HG03378 (cell line): ENCODE measurements around the gene RUBCN.
"Not testable (repeated sequence)": the region's sequence is repeated elsewhere in the genome, so short reads cannot be mapped to it uniquely, and the experiment has no call there.

ENCODE experiments used
- ATAC-seq: cut with Tn5 transposase; IDR thresholded peaks from one replicate; pipeline ENCODE4 v1.9.1; 2021; ENCODE audit warnings: mild to moderate bottlenecking, moderate library complexity; ENCODE audit not compliant: unreplicated experiment

RUBCN gene

GRCh38 chr3:197661234-197661834 lies 75.4 kb downstream of the RUBCN start:
- ATAC-seq: not testable (repeated sequence)

DNA sequence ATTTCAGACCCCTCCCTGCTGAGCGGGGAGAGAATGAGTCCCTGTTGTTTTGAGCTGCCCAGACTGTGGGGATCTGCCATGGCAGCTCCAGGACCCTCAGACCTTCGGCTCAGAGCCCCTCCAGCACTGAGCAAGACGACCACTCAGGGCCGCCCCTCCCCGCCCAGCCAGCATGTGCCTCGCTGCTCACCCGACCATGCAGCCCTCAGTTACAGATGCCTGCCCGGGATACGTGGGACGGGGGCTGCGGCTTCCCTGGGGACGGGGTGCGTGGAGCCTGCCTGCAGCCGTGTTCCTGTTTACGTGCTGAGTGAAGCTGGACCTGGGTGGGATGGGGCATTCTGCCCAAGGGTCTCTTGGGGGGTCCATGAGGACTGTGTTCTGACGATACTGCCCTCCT lies 77.0 kb downstream of the RUBCN start:
- ATAC-seq: not testable (repeated sequence)

DNA sequence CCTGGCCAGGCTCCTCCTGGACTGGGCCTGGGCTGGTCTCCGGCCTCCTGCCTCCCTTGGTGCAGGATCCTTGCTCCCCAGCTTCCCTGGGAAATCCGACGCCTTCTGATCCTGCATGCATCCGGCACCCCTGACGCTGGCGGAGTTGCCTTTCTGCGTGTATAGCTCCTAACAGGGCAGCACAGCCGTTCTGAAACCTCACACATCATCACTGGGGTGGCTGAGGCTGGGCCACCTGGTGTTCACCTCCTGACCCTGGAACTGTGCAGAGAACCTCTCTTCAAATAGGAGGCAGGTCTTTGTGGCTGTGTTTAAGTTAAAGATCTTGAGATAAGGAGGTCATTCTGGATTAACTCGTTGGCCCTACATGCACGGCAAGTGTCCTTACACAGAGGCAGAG lies 77.6 kb downstream of the RUBCN start:
- not testable (repeated sequence) for ATAC-seq

DNA sequence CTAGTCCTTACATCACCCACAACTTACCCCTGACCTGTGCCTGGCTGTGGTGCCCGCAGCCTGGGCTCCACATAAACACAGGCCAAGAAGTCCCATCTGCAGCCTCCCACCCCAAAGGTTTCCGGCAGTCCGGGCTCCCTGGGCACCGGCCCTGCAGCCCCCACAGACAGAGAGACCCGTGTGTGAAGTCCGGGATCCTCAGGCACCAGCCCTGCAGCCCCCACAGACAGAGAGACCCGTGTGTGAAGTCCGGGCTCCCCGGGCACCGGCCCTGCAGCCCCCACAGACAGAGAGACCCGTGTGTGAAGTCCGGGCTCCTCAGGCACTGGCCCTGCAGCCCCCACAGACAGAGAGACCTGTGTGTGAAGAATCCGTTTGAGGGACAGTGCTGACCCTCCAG lies 78.0 kb downstream of the RUBCN start:
- not testable (repeated sequence) for ATAC-seq

DNA sequence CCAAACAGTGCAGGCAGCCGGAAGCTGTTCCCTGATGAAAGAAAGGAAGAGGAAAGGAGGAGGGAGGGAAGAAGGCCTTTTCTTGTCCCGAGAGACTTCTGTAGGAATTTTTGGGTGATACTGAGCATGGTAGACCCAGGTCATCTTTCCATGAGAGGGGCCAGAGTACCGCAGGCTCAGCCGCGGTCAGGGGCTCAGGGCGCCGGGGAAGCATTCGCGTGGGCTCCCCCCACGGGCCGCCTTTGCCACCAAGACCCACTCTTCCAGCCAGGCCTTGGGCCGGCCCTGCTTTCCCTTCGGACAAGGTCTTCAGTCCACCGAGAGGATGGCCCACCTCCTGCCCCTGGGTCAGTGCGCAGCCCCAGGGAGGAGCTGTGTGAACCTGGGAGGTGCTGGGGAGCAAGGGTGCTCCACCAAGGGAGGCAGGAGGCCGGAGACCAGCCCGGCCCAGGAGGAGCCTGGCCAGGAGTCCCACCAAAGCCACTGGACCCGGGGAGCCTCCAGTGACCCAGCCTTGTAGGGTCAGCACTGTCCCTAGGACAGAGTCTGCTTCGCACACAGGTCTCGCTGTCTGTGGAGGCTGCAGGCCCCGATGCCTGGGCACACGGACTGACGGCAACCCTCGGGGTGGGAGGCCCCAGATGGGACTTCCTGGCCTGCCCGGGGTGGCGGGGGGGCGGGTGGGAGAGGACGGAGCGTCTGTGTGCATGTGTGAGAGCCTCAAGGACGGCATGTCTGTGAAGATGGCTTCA lies 79.0 kb downstream of the RUBCN start:
- ATAC-seq: not testable (repeated sequence)

GRCh38 chr3:197656960-197657359 lies 79.7 kb downstream of the RUBCN start:
- not testable (repeated sequence) for ATAC-seq

DNA sequence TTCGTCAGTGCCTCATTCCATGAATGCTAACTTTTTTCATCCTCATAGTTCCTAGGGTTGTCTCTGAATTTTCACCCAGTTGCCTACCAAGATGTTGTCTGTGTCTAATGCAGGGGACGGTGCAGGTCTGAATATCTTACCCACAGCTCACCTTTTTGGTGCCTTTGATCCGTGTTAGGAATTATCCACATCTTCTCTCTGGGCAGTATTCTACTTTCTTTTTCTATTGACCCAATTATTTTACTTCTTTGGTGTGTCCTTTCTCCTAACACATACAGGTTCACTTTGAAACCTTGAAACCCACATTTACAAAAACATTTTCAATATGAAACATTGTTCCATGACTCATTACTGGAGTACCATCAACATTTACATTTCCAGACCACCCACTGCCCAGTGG lies 80.6 kb downstream of the RUBCN start:
- ATAC-seq: not testable (repeated sequence)

- peak; percentile 17 for ATAC-seq
Observed at GRCh38 chr3:197654998-197655330, 81.7 kb downstream of the RUBCN start.

DNA sequence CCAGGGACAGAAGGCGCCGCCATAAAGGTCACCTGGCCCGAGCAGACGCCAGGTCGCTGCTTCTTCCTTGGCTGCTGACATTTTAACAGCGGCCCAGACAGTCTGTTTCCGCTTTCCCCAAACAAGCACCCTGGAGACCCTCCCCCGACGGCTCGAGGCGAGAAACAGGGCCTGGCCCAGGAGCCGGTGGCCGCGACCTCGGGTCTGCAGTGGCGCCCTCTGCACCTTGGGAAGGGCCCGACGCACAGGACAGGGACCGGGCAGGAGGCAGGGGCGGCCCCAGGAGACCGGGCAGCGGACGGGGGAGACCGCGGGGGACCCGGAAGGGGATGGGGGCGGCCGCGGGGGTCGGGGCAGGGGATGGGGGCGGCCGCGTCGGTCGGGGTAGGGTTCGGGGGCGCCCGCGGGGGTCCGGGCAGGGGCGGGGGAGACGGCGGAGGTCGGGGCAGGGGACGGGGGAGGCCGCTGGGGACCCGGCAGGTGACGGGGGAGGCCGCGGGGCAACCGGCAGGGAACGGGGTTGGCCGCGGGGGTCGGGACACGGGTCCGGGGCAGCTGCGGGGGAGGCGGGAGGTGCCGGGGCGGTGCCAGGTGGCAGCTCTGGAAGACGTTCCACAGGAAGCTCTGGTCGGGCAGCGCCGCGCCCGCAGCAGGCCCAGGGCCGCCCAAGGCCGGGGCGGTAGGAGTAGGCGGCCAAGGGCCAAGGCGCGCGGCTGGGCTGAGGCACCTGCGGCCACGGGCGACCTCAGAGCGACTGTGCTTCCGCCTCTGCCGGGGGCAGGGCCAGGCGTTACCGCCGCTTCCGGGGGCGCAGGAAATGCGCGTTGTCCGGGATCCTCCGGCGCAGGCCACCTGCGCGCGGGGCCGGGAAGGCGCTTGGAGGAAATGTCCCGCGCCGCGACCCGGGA lies 82.4 kb downstream of the RUBCN start:
- ATAC-seq: peak; percentile 86

GRCh38 chr3:197652860-197653259 lies 83.8 kb downstream of the RUBCN start:
- not testable (repeated sequence) for ATAC-seq

DNA sequence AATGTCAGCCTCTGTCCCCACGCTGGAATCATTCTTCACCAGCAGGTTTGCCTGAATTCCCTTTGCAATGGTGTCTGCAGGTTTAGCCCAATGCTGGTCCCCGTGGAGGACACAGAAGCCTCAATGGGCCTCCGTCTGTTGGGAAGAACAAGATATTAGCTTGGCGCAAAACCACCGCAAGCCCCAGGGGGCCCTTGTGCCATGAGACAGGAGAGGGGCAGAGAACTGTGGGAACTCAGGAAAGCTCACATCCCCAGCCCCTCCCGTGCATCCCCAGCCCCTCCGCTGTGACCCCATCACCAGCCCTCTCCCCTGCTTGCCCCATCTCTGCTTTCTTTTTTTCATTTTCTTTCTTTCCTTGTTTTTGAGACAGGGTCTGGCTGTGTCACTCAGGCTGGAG lies 89.1 kb downstream of the RUBCN start:
- ATAC-seq: not testable (repeated sequence)

- ATAC-seq: not testable (repeated sequence)
Observed at GRCh38 chr3:197647191-197647590, 89.5 kb downstream of the RUBCN start.

DNA sequence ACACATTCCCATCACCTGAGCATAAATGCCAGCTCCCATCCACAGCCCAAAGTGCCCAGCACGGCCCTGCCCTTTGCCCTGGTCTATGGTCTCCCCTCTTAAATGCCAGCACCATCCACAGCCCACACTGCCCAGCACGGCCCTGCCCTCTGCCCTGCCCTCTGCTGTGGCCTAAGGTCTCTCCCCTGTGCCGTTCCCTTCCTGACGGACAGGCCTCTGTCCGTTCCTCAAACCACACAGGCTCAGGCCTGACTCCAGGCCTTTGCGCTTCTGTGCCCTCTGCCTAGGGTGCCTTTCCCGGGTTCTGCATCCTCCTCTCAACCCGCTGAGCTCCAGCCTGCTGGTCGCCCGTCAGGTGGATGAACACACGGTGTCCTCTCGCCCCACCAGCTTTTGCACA lies 90.4 kb downstream of the RUBCN start:
- ATAC-seq: not testable (repeated sequence)

DNA sequence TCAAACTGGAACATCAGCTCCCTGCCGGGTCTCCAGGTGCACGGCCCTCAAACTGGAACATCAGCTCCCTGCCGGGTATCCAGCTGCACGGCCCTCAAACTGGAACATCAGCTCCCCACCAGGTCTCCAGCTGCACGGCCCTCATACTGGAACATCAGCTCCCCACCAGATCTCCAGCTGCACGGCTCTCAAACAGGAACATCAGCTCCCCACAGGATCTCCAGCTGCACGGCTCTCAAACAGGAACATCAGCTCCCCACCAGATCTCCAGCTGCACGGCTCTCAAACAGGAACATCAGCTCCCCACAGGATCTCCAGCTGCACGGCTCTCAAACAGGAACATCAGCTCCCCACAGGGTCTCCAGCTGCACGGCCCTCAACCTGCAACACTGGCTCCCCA lies 99.1 kb downstream of the RUBCN start:
- not testable (repeated sequence) for ATAC-seq

DNA sequence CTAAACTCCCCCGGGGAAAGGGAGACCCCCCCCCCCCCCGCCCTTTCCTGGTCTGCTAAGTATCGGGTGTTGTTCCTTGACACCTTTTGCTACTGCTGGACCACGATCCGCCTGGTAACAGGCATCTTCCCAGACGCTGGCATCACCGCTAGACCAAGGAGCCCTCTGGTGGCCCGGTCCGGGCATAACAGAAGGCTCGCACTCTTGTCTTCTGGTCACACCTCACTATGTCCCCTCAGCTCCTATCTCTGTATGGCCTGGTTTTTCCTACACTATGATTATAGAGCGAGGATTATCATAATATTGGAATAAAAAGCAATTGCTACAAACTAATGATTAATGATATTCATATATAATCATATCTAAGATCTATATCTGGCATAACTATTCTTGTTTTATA lies 104.7 kb downstream of the RUBCN start:
- not testable (repeated sequence) for ATAC-seq

DNA sequence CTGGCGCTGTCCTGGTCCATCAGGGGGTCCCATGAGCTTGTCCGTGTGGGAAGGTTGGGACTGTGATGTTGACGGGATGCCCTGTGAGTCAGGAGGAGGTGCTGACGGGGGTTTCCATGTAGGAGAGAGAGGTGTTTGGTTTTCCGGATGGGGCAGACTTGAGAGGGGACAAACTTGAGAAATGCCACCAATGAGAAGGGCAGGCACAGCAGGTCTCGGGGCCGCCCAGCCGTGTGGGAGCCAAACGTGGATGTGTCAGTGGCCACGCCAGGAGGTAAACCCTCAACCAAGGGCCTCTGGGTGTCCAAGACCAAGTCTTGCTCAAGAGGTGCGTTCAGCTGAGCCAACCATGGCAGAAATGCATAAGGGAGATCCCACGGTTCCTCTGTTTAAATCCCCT lies 105.9 kb downstream of the RUBCN start:
- ATAC-seq: not testable (repeated sequence)

- not testable (repeated sequence) for ATAC-seq
Observed at GRCh38 chr3:197629286-197629685, 107.4 kb downstream of the RUBCN start.

- ATAC-seq: peak; percentile 50
Observed at GRCh38 chr3:197627772-197628523, 108.8 kb downstream of the RUBCN start.

GRCh38 chr3:197627158-197627771 lies 109.4 kb downstream of the RUBCN start:
- ATAC-seq: peak; percentile 23

DNA sequence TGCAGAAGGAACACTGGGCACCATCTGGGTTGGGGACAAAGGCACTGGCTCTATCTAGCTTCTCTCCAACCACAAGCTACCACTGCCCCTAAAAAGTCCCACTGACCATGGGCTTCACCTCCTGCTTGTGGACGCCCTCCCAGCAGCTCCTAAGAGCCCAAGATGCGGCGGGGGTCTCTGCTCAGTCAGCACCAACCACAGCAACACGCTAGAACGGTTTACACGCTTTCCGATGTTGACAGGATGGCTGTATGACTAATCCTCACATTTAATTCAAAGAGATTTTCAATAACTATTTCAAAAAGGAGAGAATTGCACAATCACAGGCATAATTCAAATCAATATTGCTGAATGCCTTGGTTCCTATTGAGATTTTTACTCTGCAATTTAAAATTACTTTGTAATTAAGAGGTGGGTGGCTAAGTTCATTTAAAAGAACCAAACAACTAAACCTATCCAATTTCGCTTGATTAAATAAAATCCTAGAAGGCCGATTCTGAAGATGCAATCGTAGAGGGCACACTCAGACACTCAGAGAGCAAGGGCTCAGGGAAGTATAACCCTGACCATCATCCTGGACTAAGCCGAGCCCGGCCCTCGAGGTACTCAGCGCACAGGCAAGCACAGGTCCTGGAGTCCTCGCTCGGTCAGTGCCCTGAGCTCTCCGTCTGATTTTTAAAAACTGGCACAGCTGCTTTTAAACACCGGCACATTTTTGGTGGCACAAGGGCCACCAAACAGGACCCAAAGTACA lies 110.1 kb downstream of the RUBCN start:
- ATAC-seq: peak; percentile 22
